Measurements from ENCODE around the gene IFI27. TPM values are rescaled to one million over a fixed set of nuclear protein-coding genes. Genes with fewer than 3 reads are reported as not detected.

The IFI27 gene
- total and polyA plus RNA-seq, 2 of the 8 experiments (the other 6 are each of a cell fraction or from before 2014, with no cell fraction given) = 0.76 to 2.2 TPM

GRCh38 chr14:94114589-94115057, 4.1 kb downstream of the IFI27 start (continued):
- TF ChIP-seq CTCF (IDR thresholded peaks at IDR 0.05; ENCODE audit: control extremely low read depth in 1 of 3, insufficient read depth in 1 of 3, low read depth in 1 of 3, low read length in 3 of 3) = no peak
